HG03280 (cell line): ENCODE measurements around the gene ERVW-1.

Source experiments
- ATAC-seq: cut with Tn5 transposase; IDR thresholded peaks from one replicate; pipeline ENCODE4 v1.9.1; 2021; ENCODE audit warnings: mild to moderate bottlenecking, moderate library complexity; ENCODE audit not compliant: unreplicated experiment

ERVW-1 gene

GRCh38 chr7:92432299-92432946 lies 45.3 kb downstream of the ERVW-1 start:
- no peak for ATAC-seq

GRCh38 chr7:92427193-92427592 lies 50.6 kb downstream of the ERVW-1 start:
- no peak for ATAC-seq

GRCh38 chr7:92425311-92425947 lies 52.3 kb downstream of the ERVW-1 start:
- no peak for ATAC-seq

GRCh38 chr7:92423710-92424131 lies 54.0 kb downstream of the ERVW-1 start:
- no peak for ATAC-seq

GRCh38 chr7:92422926-92423325 lies 54.8 kb downstream of the ERVW-1 start:
- no peak for ATAC-seq

- no peak for ATAC-seq
These were observed 55.9 kb downstream of the ERVW-1 start for GRCh38 chr7:92421676-92422435.
